ENCODE data around the gene ZNF486.
"Not testable (repeated sequence)": the region's sequence is repeated elsewhere in the genome, so short reads cannot be mapped to it uniquely, and the experiment has no call there.

GRCh38 chr19:20152506-20152905 is 14.5 kb upstream of the ZNF486 start:
- TF ChIP-seq CTCF (IDR thresholded peaks at IDR 0.05; ENCODE audit: borderline replicate concordance, extremely low read depth, low read length, poor library complexity, severe bottlenecking); EZH2 (IDR thresholded peaks at IDR 0.05; ENCODE audit: borderline replicate concordance, low read depth, low read length, severe bottlenecking): not testable (repeated sequence)
